Inferior parietal cortex (tissue), 1 donor: ENCODE results near the gene ESYT2.

Experiments used
- DNase-seq: peaks from one replicate; pipeline ENCODE4 v3.0.0-alpha.2; 2016; ENCODE audit errors: extremely low spot score

The ESYT2 gene

DNA sequence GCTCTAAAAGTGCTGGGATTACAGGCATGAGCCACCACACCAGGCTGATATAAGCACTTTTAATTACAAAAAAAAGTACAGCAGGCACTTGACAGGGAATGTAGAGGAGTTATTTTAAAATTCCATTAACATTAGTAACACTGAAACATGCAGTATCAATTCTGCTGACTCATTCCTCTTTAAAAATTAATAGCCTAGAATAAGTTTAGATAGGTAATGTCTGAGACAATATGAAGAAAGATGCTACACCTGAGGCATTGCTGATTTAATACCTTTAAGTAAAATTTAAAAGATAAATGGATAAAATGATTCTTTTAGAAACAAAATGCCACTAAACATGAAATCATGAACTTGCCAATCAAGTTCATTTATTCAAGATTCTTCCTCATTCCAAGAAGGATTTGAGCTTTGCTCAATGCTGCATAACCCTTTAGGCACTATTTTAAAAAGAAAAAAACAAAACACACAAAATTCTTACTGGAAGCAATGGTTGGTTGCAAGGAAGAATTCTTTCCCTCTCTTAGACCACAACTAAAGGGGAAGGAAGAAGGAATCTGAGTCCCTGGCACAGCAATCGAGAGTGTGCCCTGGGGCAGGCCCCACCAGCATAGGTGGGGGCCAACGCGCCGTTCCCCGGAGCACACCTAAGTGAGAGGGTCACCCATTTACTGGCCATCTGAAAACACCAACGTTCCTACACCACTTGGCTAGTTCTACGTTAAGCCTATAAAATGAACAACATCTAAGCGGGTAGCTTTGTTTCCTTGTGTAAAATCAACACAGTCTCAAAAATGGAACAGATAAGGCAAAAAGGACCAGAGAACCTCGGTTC is 26.6 kb downstream of the ESYT2 start:
- DNase-seq = no peak

DNA sequence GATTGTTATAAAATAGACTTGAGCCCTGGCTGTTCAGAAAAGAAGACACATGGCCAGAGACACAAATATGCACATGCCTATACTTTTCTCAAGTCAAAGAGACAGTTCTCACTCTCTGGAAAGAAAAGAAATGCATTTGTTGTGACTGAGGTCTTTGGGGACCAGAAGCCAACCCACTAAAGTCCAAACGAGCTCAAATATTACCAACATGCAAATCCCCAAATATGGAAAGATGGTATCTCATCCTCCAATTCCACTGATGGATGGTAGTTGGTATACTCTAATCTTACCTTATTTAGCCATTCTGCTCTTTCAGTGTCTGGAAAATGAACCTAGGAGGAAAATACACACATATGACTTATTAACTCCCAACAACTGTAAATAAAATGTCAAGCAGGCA is 30.6 kb downstream of the ESYT2 start:
- no peak for DNase-seq

DNA sequence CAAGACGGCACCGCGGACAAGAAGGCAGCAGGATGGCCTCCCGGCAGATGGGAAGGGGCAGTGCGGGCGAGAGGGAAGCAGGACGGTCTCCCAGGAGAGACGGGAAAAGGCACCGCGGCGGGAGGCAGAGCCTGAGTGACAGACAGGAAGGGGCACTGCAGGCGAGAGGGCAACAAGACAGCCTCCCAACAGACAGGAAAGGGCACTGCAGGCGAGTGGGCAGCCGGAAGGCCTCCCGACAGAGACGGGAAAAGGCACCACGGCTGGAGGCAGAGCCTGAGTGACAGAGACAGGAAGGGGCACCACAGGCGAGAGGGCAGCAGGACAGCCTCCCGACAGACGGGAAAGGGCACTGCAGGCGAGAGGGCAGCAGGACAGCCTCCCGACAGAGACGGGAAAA is 32.6 kb downstream of the ESYT2 start:
- DNase-seq = no peak

DNA sequence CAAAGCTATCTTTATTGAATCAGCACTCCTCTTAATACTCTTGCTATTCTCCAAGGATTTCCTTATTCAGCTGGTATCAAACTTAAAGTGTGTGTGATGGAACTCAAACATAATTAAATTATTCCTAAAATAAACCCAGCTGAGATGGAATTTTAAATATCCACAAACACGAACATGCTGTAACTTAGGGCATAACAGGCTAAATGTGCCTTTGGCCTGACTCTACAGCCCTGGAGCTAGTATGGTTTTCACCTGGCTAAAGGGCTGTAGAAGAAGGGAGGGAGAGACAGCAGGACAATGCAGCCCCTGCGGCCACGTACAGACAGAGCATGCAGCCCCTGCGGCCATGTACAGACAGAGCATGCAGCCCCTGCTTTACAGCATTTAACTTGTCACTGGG is 34.0 kb downstream of the ESYT2 start:
- DNase-seq = no peak

DNA sequence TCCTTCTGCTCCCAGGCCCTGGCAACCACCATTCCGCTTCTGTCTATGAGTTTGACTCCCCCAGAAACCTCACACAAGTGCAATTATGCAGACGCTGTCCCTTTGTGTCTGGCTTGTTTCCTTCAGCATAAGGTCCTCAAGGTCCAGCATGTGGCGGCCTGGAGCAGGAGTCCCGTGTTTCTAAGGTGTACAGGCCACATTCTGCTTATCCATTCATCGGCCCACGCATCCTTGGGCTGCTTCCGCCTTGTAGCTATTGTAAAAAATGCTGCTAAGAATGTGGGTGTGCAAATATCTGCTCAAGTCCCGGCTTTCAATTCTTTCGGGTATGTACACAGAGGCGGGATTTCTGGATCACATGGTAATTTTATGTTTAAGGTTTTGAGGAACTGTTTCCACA is 38.2 kb downstream of the ESYT2 start:
- DNase-seq = no peak

DNA sequence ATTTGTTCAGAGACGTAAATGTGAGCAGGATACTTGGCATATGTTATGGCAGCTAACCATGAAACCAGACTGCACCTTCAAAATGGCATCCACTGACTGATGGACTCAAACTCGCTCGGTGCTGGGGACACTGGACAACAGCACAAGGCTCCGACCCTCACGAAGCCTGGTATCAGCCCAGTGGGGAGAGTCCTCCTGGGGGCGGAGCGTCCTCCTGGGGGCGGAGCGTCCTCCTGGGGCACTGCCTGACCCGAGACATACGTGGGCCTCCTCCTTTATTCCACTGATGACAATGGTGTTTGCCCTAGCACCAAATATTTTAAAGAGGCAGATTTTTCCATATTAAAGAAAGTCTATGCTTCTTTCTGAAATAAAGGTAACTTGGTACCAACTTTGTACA is 39.5 kb downstream of the ESYT2 start:
- no peak for DNase-seq

DNA sequence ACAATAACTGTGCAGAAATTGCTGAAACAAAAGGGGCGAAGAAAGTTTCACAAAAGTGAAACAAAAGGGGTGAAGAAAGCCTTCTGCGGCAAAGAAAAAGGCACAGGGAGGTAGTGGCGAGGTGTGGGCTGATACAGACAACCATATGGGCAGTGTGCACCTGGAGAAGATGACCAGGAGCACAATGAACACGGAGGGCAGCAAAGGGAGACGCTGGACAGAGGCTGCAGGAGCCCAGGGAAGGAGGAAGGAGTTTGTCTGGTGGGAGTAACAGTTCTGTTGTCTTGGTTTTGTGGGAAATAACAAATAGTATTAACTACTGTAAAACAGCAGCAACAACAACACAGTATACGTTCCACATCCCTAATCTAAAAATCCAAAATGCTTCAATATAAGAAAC is 42.4 kb downstream of the ESYT2 start:
- no peak for DNase-seq

DNA sequence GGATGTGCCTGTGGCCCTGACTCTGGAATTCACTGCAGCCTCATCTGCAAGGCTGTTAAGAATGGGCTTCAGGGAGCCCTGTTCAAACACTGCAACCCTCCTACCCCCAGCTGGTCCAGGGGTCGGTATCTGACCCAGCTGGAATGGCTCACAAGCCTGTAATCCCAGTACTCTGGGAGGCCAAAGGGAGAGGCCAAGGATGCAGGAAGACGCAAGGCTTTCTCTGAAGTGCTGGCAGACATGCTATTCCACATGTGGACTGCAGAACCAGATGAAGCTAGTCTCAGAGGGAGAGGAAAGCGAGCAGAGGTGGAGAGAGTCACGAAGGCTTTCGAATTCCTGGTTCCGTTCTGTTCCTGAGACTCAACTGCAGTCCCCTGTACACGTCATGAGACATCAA is 45.0 kb downstream of the ESYT2 start:
- DNase-seq = no peak

DNA sequence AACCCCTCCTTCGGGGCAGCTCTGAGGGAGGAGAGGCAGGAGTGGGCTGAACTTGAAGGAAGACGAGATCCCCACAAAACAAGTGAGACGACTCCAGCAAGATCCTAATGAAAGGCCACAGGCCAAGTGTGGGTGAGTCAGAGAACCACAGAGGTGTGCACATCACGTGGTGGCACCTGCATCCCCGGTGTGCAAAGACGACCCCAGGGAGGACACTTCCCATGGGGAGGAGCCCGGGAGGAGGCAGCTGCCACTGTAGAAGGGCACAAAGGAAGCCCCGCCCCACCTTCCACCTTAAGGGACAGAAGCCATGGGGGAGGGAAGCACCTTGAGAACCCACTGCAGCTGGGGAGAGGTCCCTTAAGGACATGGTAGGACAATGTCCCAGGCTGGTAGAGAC is 45.7 kb downstream of the ESYT2 start:
- DNase-seq = no peak

DNA sequence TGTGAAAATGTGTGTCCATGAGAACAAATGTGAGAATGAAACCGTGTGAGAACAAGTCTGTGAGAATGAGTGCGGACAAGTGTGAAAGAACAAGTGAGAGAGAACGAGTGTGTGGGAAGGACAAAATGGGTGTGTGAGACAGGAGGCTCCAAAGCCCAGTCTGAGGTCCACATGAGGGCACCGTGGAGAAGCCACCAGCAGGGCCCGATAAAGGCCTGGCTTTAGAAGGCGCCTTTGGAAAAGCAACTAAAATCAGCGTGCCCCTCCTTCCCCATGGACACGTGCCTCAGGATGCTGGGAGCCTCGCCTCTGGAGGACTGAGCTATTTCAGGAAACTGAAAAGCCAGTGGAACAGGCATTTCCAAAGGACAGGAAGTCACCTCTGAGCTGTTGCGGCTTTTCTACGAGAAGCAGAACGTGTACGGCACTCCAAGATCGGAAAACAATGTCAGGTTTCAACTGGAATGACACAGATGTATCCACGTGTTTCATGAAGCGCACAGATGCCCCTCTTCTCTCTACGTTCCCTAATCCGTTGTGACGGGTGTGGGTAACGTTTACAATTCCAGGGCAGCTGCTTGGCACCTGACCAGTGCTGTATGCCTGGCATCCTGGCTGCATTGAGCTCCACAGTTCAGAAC is 46.4 kb downstream of the ESYT2 start:
- no peak for DNase-seq

DNA sequence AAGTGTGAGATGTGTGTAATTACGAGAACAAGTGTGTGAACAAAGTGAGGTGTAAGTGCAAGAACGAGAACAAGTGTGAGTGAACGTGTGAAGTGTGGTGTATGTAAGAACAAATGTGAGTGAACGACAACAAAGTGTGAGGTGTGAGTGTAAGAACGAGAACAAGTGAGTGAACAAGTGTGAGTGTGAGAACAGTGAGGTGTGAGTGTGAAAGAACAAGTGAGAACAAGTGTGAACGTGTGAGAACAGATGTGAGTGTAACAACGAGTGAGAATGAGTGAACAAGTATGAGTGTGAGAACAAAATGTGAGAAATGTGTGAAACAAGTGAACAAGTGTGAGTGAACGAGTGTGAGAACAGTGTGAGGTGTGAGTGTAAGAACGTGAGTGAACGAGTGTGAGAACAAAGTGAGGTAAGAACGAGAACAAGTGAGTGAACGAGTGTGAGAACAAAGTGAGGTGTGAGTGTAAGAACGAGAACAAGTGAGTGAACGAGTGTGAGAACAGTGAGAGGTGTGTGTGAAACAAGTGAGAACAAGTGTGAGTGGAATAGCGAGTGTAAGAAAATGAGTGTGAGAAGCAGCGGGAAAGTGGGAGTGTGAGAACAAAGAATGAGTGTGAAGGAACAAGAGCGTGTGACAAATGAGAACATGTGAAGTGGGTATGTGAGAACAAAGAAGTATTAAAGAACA is 47.2 kb downstream of the ESYT2 start:
- no peak for DNase-seq

DNA sequence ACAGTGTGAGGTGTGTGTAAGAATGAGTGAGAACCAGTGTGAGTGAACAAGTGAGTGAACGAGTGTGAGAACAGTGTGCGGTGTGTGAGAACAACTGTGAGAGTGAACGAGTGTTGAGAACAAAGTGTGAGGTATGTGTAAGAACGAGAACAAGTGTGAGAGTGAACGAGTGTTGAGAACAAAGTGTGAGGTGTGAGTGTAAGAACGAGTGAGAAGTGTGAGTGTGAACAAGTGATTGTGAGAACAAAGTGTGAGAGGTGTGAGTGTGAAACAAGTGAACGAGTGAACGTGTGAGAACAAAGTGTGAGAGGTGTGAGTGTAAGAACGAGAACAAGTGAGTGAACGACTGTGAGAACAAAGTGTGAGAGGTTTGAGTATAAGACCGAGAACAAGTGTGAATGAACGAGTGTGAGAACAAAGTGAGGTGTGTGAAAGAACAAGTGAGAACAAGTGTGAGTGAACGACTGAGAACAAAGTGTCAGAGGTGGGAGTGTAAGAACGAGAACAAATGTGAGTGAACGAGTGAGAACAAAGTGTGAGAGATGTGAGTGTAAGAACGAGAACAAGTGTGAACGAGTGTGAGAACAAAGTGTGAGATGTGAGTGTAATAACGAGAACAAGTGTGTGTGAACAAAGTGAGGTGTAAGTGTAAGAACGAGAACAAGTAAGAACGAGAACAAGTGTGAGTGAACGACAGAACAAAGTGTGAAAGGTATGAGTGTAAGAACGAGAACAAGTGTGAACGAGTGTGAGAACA is 47.9 kb downstream of the ESYT2 start:
- DNase-seq = no peak

DNA sequence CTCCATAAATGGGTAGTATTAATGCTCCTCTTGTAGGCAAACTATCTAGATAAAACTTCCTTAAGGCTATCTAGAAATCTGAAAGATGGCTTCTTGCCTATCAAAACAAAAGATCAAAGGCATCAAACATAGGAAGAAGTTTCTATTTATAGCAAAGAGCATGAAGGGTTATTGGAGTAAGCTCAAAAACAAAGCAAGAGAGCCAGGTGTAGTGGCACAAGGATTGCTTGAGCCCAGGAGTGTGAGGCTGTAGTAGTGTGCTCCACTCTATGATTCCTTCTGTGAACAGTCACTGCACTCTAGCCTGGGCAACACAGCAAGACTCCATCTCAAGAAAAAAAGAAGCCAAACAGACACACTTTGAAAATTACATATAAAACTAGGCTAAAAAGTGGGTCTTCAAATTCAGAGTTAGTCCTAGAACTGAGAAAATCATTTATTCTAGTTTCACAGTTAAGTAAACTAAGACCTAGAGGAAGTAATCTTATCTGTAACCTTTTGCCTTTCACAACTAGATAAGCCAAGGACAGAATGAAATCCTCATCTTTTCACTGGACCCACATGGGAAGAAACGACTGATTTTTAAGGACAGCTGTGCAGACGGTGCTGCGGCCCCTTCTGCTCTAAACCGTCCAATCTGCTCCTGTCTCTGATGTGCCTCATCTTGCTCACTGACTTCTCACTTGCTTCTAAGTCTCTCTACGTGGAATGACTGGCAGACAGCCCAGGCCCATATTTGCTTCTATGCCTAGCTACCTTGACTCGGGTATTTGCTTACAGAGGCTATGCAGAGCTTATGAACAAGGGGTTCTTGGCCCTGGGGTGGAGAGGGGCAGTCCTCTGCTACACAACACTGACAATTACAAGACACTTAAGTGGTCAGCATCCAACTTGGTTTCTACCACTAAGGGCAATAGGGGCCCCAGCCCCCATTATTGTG is 50.0 kb downstream of the ESYT2 start:
- no peak for DNase-seq

DNA sequence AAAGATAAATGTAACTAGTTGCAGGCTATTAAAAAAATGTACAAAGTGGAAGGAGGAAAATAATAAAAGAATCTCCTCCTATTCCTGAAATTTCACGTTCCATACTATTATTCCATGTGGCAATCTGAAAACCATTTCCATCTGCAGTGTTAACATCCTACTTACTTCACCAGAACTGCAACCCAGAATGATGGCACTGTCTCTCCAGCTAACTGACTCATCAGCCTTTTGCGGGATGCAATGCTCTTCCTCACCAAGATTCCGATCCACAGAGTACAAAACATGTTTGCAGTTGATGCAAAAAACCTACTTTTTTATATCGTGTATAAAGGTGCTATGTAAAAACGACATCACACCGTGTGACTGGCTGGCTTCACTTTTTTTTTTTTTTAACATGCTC is 50.8 kb downstream of the ESYT2 start:
- DNase-seq = no peak

DNA sequence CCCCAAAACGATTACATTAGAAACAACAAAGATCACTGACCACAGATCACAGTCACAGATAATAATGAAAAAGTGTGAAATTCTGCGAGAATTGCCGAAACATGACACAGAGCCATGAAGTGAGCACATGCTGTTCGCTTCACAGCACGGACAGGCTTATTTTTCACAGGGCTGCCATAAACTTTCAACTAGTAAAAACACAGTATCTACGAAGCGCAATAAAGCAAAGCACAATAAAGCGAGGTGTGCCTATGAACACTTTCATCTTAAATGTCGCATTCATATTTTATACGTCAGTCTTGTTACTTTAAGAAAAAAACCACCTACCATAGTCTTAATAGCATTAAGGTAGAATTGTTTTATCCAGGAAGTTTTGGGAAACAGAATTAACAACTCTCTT is 51.5 kb downstream of the ESYT2 start:
- no peak for DNase-seq

DNA sequence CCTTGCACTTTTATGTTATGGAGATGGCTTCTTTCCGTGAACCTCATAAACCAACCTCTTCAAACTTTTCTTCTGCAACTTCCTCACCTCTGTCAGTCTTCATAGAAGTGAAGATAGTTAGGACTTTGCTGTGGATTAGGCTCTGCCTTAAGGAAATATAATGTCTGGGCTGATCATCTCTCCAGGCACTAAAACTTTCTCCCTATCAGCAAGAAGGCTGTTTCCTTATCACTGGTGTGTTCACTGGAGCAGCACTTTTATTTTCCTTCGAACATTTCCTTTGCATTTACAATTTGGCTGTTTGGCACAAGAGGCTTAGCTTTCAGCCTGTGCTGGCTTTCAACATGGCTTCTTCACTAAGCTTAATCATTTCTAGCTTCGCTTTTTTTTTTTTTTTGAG is 52.8 kb downstream of the ESYT2 start:
- DNase-seq = no peak

DNA sequence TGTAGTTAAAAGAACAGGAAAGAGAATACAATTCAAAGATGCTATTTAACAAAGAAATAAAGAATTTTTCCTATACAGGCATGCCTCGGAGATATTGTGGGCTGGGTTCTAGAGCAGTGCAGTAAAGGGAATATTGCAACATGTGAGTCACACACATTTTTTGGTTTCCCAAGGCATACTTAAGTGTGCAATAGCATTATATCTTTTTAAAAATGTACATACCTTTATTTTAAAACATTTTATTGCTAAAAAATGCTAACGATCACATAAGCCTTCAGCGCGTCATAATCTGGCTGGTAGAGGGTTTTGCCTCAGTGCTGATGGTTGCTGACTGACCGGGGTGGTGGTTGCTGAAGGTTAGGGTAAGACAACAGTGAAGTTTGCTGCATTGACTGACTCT is 54.4 kb downstream of the ESYT2 start:
- no peak for DNase-seq

DNA sequence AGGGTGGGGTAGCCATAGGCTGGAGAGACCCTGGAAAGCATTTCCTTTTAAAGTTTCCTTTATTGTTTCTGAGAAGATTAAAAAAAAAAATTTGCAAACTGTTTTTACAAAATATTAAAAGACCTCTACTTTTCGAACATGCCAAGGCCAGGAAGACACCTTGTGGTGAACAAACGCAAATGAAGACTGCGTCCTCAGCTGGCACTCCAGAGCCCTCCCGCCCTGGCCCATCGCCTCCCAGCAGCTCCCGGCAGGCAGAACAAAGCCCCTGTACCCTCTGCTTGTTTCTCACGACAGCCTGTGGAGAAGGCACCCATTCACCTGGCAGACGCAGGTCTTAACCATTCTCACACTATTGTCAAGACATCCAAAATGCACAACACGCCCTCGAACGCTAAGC is 56.4 kb downstream of the ESYT2 start:
- DNase-seq = no peak

DNA sequence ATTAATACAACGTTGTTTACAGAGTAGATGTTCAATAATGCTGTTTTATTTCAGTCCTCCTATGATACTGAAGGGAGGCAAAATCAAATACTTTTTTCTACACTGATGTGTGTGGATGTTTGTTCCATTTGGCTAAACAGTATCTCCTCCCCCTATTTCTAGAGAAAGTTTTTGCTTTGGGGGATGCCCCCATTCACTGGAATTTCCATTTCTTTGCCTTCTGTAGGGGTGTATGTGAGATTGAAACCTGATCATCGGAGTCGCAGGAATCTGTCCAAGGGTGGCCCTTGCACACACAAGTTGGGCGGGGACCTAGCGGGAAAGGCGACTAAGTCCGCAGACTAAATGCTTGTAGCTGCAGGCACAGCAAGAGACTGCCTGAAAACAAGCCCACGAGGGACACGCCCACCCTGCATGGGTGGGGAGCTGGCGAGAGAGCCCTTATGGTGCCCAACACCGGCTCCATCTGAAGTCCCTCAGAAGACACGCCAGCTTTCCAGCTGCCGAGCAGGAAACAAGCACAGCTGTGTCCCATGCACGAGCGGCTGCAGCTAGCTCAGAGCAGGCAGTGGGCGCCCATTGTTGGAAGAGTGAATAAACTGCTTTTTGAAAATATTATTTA is 58.0 kb downstream of the ESYT2 start:
- no peak for DNase-seq

DNA sequence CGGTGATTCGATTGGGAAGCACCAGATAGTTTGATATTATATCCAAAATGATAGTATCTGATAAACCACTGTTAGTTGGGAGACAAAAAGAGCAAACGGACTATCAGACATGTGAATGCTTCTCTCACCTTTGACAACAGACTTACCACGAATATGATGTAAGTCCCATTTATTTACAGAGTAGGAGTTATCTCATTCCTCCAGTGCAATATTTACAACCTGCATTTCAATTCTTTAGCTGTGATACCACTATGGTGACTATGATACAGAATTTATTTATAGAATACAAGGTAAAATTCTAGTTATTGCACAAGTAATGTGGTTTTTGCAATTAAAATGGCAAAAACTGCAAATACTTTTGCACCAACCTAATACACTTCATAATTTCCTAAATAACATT is 61.6 kb downstream of the ESYT2 start:
- no peak for DNase-seq
